H1 (cell line): Measurements from ENCODE around the gene CBS.

Source experiments
- EZH2 ChIP-seq: fragments of 200-600 bp; sonication (generic); IDR thresholded peaks from 2 replicates; pipeline ENCODE4 v1.7.1; 2012; ENCODE audit warnings: low read depth, mild to moderate bottlenecking, moderate library complexity, low read length, inconsistent platforms; ENCODE audit not compliant: severe bottlenecking
- TCF12 ChIP-seq: IDR thresholded peaks from 2 replicates; pipeline ENCODE4 v1.6.1; 2011; ENCODE audit warnings: low read depth, mild to moderate bottlenecking, low read length

DNA sequence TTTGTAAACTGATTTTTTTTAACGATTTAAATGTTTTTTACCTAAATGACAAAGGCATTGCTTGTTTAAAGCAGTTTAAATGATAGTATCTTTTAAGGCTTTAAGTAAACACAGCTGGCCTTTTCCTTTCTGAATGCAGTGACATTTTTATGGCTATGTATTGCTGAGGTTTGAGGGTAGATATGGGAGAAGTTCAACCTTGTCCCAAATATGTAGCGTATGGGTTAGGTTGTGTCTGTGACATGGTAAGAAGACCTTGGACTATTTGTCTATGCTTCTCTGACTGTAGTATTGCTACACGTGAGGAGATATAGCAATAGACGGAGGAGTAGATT is 68.8 kb downstream of the CBS start:
- TF ChIP-seq TCF12 = no peak
- TF ChIP-seq EZH2 = no peak
